H1 (cell line): ENCODE results near the gene ZNF709. TPM values are rescaled to one million over a fixed set of nuclear protein-coding genes. Genes with fewer than 3 reads are reported as not detected.

Experiments used
- CTCF ChIA-PET: fragments of 300-600 bp; sonication (Branson Sonifier 250); formaldehyde crosslinking; loops from one replicate; lab custom pipeline; 2021; ENCODE audit not compliant: partially characterized antibody; lab: Charles Lee
- POLR2A ChIA-PET: fragments of 300-600 bp; sonication (Branson Sonifier 250); formaldehyde crosslinking; loops from one replicate; lab custom pipeline; 2021; ENCODE audit warnings: inconsistent platforms; ENCODE audit not compliant: partially characterized antibody; lab: Charles Lee
- DNase-seq, 2 experiments: peaks; one replicate each; pipeline versions ENCODE4 v3.0.0 to v3.0.0-alpha.2; 2010 to 2022; ENCODE audit warnings: low spot score in 2 of 2, low read depth in 1 of 2, mixed read lengths in 1 of 2
- FAIRE-seq: peaks from 2 replicates; lab custom pipeline; 2011; peaks lifted over from hg19 to GRCh38; lab: Jason Lieb, UNC
- H2AFZ ChIP-seq: 2 replicates; pipeline ENCODE4 v1.8.1; 2012; ENCODE audit warnings: low read length, inconsistent platforms
- H2AK5ac ChIP-seq: 2 replicates; pipeline ENCODE4 v1.6.1; 2013; ENCODE audit warnings: low read depth, low read length
- H2BK120ac ChIP-seq: replicated peaks from 2 replicates; pipeline ENCODE3; 2013; ENCODE audit warnings: low read depth, low read length, inconsistent platforms
- H2BK12ac ChIP-seq: 2 replicates; pipeline ENCODE4 v1.6.1; 2013; ENCODE audit warnings: low read depth, low read length
- H2BK15ac ChIP-seq: 2 replicates; pipeline ENCODE4 v1.6.1; 2013; ENCODE audit warnings: low read length
- H2BK20ac ChIP-seq: 2 replicates; pipeline ENCODE4 v1.6.1; 2013; ENCODE audit warnings: low read length
- H2BK5ac ChIP-seq: 2 replicates; pipeline ENCODE4 v1.6.1; 2013; ENCODE audit warnings: low read depth, low read length
- H3K14ac ChIP-seq: 2 replicates; pipeline ENCODE4 v1.6.1; 2013; ENCODE audit warnings: inconsistent platforms; ENCODE audit not compliant: insufficient read length
- H3K18ac ChIP-seq: 2 replicates; pipeline ENCODE4 v1.6.1; 2013; ENCODE audit warnings: low read length; ENCODE audit errors: extremely low read depth
- H3K23ac ChIP-seq: 2 replicates; pipeline ENCODE4 v1.6.1; 2013; ENCODE audit warnings: inconsistent platforms; ENCODE audit not compliant: insufficient read length
- H3K23me2 ChIP-seq: 2 replicates; pipeline ENCODE4 v1.6.1; 2013; ENCODE audit warnings: low read depth, low read length
- H3K27ac ChIP-seq: 2 replicates; pipeline ENCODE4 v1.6.1; 2011; ENCODE audit warnings: low read depth, low read length, inconsistent platforms
- H3K27me3 ChIP-seq, 4 experiments: replicated peaks in 1 of 4; 1 replicate in 1 of 4; 2 replicates in 3 of 4; pipeline versions ENCODE4 v1.6.1 to v1.8.1; 2011 to 2013; ENCODE audit warnings: low read length in 3 of 4, mild to moderate bottlenecking in 3 of 4, inconsistent platforms in 2 of 4, mixed read lengths in 2 of 4, moderate library complexity in 1 of 4; ENCODE audit not compliant: control insufficient read depth in 3 of 4, insufficient read depth in 3 of 4; ENCODE audit errors: extremely low read depth in 1 of 4
- H3K36me3 ChIP-seq, 4 experiments: 2 replicates each; pipeline versions ENCODE4 v1.6.1 to v1.8.1; 2011 to 2013; ENCODE audit warnings: mild to moderate bottlenecking in 4 of 4, low read length in 3 of 4, moderate library complexity in 2 of 4, control low read depth in 1 of 4, inconsistent platforms in 1 of 4; ENCODE audit not compliant: insufficient read depth in 4 of 4, control insufficient read depth in 2 of 4
- H3K4ac ChIP-seq: replicated peaks from 2 replicates; pipeline ENCODE3; 2013; ENCODE audit warnings: low read length, low read depth, mixed read lengths, inconsistent platforms; ENCODE audit not compliant: insufficient read length
- H3K4me1 ChIP-seq, 4 experiments: replicated peaks in 1 of 4; 1 replicate in 1 of 4; 2 replicates in 3 of 4; pipeline versions ENCODE4 v1.6.1 to v1.8.1; 2011 to 2013; ENCODE audit warnings: low read length in 3 of 4, inconsistent platforms in 2 of 4, mixed read lengths in 1 of 4; ENCODE audit not compliant: insufficient read depth in 4 of 4, control insufficient read depth in 3 of 4
- H3K4me2 ChIP-seq, 2 experiments: 2 replicates each; pipeline versions ENCODE4 v1.6.1 to v1.8.1; 2011 to 2013; ENCODE audit warnings: low read depth in 2 of 2, low read length in 2 of 2, control low read depth in 1 of 2, inconsistent platforms in 1 of 2, mild to moderate bottlenecking in 1 of 2; ENCODE audit not compliant: insufficient read depth in 1 of 2
- H3K4me3 ChIP-seq, 4 experiments: fragments of 200-600, 300-600 bp in 1 of 4; sonication (generic), shearing (Covaris generic), sonication (Bioruptor Twin) in 1 of 4; 2 replicates each; pipeline versions ENCODE4 v1.5.1 to v1.8.1; 2011 to 2016; ENCODE audit warnings: low read length in 4 of 4, low read depth in 3 of 4, control low read depth in 2 of 4, inconsistent platforms in 2 of 4, mild to moderate bottlenecking in 2 of 4, mixed read lengths in 1 of 4, moderate library complexity in 1 of 4; ENCODE audit not compliant: insufficient read depth in 2 of 4; ENCODE audit errors: extremely low read depth in 1 of 4
- H3K56ac ChIP-seq: replicated peaks from 2 replicates; pipeline ENCODE3; 2013; ENCODE audit warnings: low read depth, mild to moderate bottlenecking, mixed read lengths, low read length, inconsistent platforms; ENCODE audit not compliant: insufficient read length
- H3K79me1 ChIP-seq: 2 replicates; pipeline ENCODE4 v1.6.1; 2013; ENCODE audit warnings: low read depth, low read length, control low read depth
- H3K79me2 ChIP-seq, 2 experiments: 2 replicates each; pipeline versions ENCODE4 v1.6.1 to v1.8.1; 2012 to 2013; ENCODE audit warnings: low read length in 2 of 2, mild to moderate bottlenecking in 2 of 2, inconsistent platforms in 1 of 2; ENCODE audit not compliant: insufficient read depth in 2 of 2, control insufficient read depth in 1 of 2
- H3K9ac ChIP-seq, 4 experiments: replicated peaks in 1 of 4; 1 replicate in 1 of 4; 2 replicates in 3 of 4; pipeline versions ENCODE4 v1.6.1 to v1.8.1; 2011 to 2013; ENCODE audit warnings: low read depth in 3 of 4, low read length in 3 of 4, control low read depth in 2 of 4, mild to moderate bottlenecking in 2 of 4, moderate library complexity in 2 of 4, inconsistent platforms in 1 of 4; ENCODE audit errors: extremely low read depth in 1 of 4
- H3K9me3 ChIP-seq, 2 experiments: 2 replicates each; pipeline versions ENCODE4 v1.6.1 to v1.8.1; 2012 to 2013; ENCODE audit warnings: mild to moderate bottlenecking in 2 of 2, moderate library complexity in 2 of 2, control low read depth in 1 of 2, inconsistent platforms in 1 of 2, low read depth in 1 of 2, low read length in 1 of 2, mixed read lengths in 1 of 2; ENCODE audit not compliant: insufficient read depth in 2 of 2
- H4K20me1 ChIP-seq, 2 experiments: replicated peaks in 1 of 2; 2 replicates each; pipeline versions ENCODE3 to v1.8.1; 2011 to 2013; ENCODE audit warnings: inconsistent platforms in 2 of 2, low read length in 2 of 2, mild to moderate bottlenecking in 1 of 2; ENCODE audit not compliant: insufficient read depth in 2 of 2, control insufficient read depth in 1 of 2
- H4K5ac ChIP-seq: 2 replicates; pipeline ENCODE4 v1.6.1; 2013; ENCODE audit warnings: low read length, low read depth, mixed read lengths, inconsistent platforms; ENCODE audit not compliant: insufficient read length
- H4K8ac ChIP-seq: 2 replicates; pipeline ENCODE4 v1.8.0; 2013; ENCODE audit warnings: mild to moderate bottlenecking, moderate library complexity, low read length, inconsistent platforms; ENCODE audit not compliant: insufficient read depth; ENCODE audit errors: extremely low read depth
- H4K91ac ChIP-seq: replicated peaks from 2 replicates; pipeline ENCODE3; 2013; ENCODE audit warnings: low read length, mixed read lengths, inconsistent platforms; ENCODE audit not compliant: insufficient read length
- CHD1 ChIP-seq: IDR thresholded peaks from 2 replicates; pipeline ENCODE4 v1.6.1; 2012; ENCODE audit warnings: low read depth, low read length, improper control_type of control experiment
- CREB1 ChIP-seq: IDR thresholded peaks from 2 replicates; pipeline ENCODE4 v1.6.1; 2012; ENCODE audit warnings: inconsistent platforms
- GABPA ChIP-seq: IDR thresholded peaks from 2 replicates; pipeline ENCODE4 v1.6.1; 2011; ENCODE audit warnings: mild to moderate bottlenecking, low read length, moderate library complexity, borderline replicate concordance; ENCODE audit not compliant: insufficient read depth
- JUND ChIP-seq: IDR thresholded peaks from 2 replicates; pipeline ENCODE4 v1.6.1; 2011; ENCODE audit warnings: mild to moderate bottlenecking, improper control_type of control experiment, low read length
- KDM1A ChIP-seq: fragments of 200-600, 300-600 bp; sonication (generic); IDR thresholded peaks from 2 replicates; pipeline ENCODE4 v1.7.1; 2016; ENCODE audit warnings: mild to moderate bottlenecking, low read length, borderline replicate concordance
- MAX ChIP-seq: IDR thresholded peaks from 2 replicates; pipeline ENCODE4 v1.6.1; 2012; ENCODE audit warnings: inconsistent platforms
- PHF8 ChIP-seq: fragments of 200-600 bp; sonication (generic); conservative IDR thresholded peaks from 2 replicates; pipeline ENCODE4 v1.7.1; 2012; ENCODE audit warnings: low read depth, mild to moderate bottlenecking, inconsistent platforms, low read length, moderate library complexity
- RNF2 ChIP-seq: fragments of 200-900, 300-1000 bp; sonication (generic); IDR thresholded peaks from 2 replicates; pipeline ENCODE4 v1.7.1; 2016; ENCODE audit warnings: borderline replicate concordance, low read depth, mild to moderate bottlenecking, antibody characterized with exemption, low read length; ENCODE audit not compliant: poor library complexity, severe bottlenecking; ENCODE audit errors: missing control alignments
- ZNF274 ChIP-seq: IDR thresholded peaks from 2 replicates; pipeline ENCODE4 v1.7.0; 2012; ENCODE audit warnings: low read length, borderline replicate concordance; ENCODE audit errors: extremely low read depth
- WGBS, 2 experiments: shearing (Covaris generic) in 1 of 2; methylation state at CpG; one replicate each; pipeline versions ENCODE4 v1.1.6 to v1.1.7; 2013 to 2015; ENCODE audit warnings: low lambda C conversion rate in 2 of 2, mixed read lengths in 2 of 2, inconsistent platforms in 1 of 2, low coverage in 1 of 2, missing lambda C conversion rate in 1 of 2; ENCODE audit not compliant: insufficient replicate concordance in 2 of 2, insufficient coverage in 1 of 2, insufficient read length in 1 of 2; ENCODE audit errors: extremely low coverage in 1 of 2, missing lambda C conversion rate in 1 of 2; 5-methylcytosine and 5-hydroxymethylcytosine counted together
- polyA plus RNA-seq, 7 experiments: library from polyadenylated mRNA; depleted of rRNA in 3 of 7; stranded (reverse) in 5 of 7; unstranded in 2 of 7; fragments of >200 nt in 5 of 7; fragments of 200-250 nt in 2 of 7; gene quantifications; 1 replicate in 5 of 7; 2 replicates in 1 of 7; 4 replicates in 1 of 7; pipeline versions ENCODE4 v1.2.1 to v1.2.3, GENCODE V29; 2011 to 2013; ENCODE audit warnings: missing spikeins in 2 of 7, mixed read lengths in 2 of 7
- total RNA-seq: library from RNA; stranded (reverse); fragmentation: NEBNext Ultra II Directional; extraction: Animal tissue kit (Norgen Biotek cat#: 25700); gene quantifications from 2 replicates; pipeline ENCODE4 v1.2.1, GENCODE V29; 2021

Gene ZNF709
- total and polyA plus RNA-seq, 2 of the 8 experiments (the other 6 are each of a cell fraction or from before 2014, with no cell fraction given): 1.3 to 2.2 TPM

DNA sequence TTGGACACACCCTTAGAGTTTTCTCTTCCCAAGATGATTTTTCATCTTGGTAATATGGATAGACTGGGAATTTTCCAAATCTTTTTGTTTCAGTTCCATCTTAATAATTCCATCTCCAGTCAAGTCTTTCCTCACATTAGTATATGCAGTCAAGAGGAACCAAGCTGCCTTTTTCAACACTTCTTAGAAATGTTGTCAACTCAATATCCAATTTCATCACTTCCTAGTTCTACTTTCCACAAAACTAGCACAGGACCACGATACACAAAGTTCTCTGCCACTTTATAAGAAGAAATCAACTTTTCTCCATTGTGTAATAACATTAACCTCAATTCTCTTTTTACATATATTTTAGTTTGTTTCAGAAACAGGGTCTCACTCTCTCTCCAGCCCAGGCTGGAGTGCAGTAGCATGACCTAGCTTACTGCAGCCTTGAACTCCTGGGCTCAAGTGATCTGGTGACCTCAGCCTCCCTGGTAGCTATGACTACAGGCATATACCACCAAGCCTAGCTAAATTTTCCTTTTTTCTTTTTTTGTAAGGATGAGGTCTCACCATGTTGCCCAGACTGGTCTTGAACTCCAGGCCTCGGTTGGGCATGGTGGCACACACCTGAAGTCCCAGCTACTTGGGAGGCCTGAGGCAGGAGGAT, 59.3 kb downstream of the ZNF709 start:
- H2BK120ac ChIP-seq: no peak overlapping the region
- H3K9me3 ChIP-seq: peaks cover 1 to 4% of the 10 kb centered on the region in 2 experiments; a peak in 2 of 4 replicates
- H3K18ac ChIP-seq: no peak overlapping the region
- H2AFZ ChIP-seq: no peak overlapping the region
- H3K4me2 ChIP-seq: no peak overlapping the region
- H2BK15ac ChIP-seq: no peak overlapping the region
- no peak overlapping the region for H4K5ac ChIP-seq
- H3K79me1 ChIP-seq: no peaks in the 10 kb centered on the region
- DNase-seq: no peak
- H3K4ac ChIP-seq: no peak overlapping the region
- no peak overlapping the region for H3K27ac ChIP-seq
- no peak overlapping the region for H3K23ac ChIP-seq
- H3K56ac ChIP-seq: no peak overlapping the region
- no peak overlapping the region for H2BK12ac ChIP-seq
- no peaks in the 10 kb centered on the region for H3K27me3 ChIP-seq
- H3K9ac ChIP-seq: no peak overlapping the region
- H4K20me1 ChIP-seq: no peaks in the 10 kb centered on the region
- no peak overlapping the region for H2BK5ac ChIP-seq
- 77% methylated on average over 2 of the region's 2 CpGs; no CpG with 5 or more reads in 1 of the 2 experiments for WGBS, 2 experiments
- H3K4me1 ChIP-seq: no peaks in the 10 kb centered on the region
- peaks cover 0 to 24% (median 8%) of the 10 kb centered on the region in 4 experiments; a peak in 6 of 8 replicates for H3K36me3 ChIP-seq
- no peak overlapping the region for H4K8ac ChIP-seq
- H3K23me2 ChIP-seq: no peaks in the 10 kb centered on the region
- no peak overlapping the region for H4K91ac ChIP-seq
- H2BK20ac ChIP-seq: no peak overlapping the region
- POLR2A ChIA-PET: interaction anchor here (0.7 to 1.3 kb wide), 3 partner anchors 9 to 121 kb away, joined by 3 to 4 read pairs (median 3); no protein-coding TSS in a partner anchor
- no peak for FAIRE-seq
- CTCF ChIA-PET: interaction anchor here (0.6 to 0.7 kb wide), 3 partner anchors 198 to 1795 kb away, joined by 3 to 4 read pairs (median 3); no protein-coding TSS in a partner anchor
- H3K4me3 ChIP-seq: no peak overlapping the region
- H3K79me2 ChIP-seq: no peaks in the 10 kb centered on the region
- H3K14ac ChIP-seq: no peak overlapping the region
- H2AK5ac ChIP-seq: no peak overlapping the region
- TF ChIP-seq MAX: no peak
- no peak for TF ChIP-seq ZNF274
- no peak for TF ChIP-seq CREB1
- TF ChIP-seq JUND: no peak
- TF ChIP-seq RNF2: no peak
- no peak for TF ChIP-seq KDM1A
- no peak for TF ChIP-seq PHF8
- no peak for TF ChIP-seq GABPA
- no peak for TF ChIP-seq CHD1
